ENCODE data around the gene RTN4R.
"Not testable (repeated sequence)": the region's sequence is repeated elsewhere in the genome, so short reads cannot be mapped to it uniquely, and the experiment has no call there.

- TF ChIP-seq CTCF (IDR thresholded peaks at IDR 0.05); REST (IDR thresholded peaks at IDR 0.05; ENCODE audit: insufficient read depth in 1 of 2, low read depth in 2 of 2, low read length in 1 of 2); POLR2AphosphoS5 (IDR thresholded peaks at IDR 0.05; ENCODE audit: low read depth, low read length); SIN3A (IDR thresholded peaks at IDR 0.05; ENCODE audit: borderline replicate concordance, insufficient read depth, low read depth, low read length); TCF7L2 (IDR thresholded peaks at IDR 0.05; ENCODE audit: low read depth, low read length): not testable (repeated sequence)
These were observed 12.0 kb upstream of the RTN4R start for GRCh38 chr22:20280163-20280562.

All from Panc1 (cell line).